Ectodermal cell (in vitro differentiated cells): ENCODE data around the gene HNRNPLL.

Source experiments
- H3K27ac ChIP-seq: 2 replicates; pipeline ENCODE4 v1.7.0; 2013; ENCODE audit warnings: mild to moderate bottlenecking, low read depth, low read length; ENCODE audit not compliant: insufficient read depth, poor library complexity, severe bottlenecking
- H3K27me3 ChIP-seq: 2 replicates; pipeline ENCODE4 v1.7.0; 2013; ENCODE audit warnings: mild to moderate bottlenecking, low read length; ENCODE audit not compliant: insufficient read depth, control insufficient read depth, poor library complexity, severe bottlenecking
- H3K36me3 ChIP-seq: one replicate; pipeline ENCODE4 v1.7.0; 2013; ENCODE audit warnings: low read length; ENCODE audit not compliant: control insufficient read depth, insufficient read depth
- H3K4me1 ChIP-seq: one replicate; pipeline ENCODE4 v1.7.0; 2013; ENCODE audit warnings: low read length; ENCODE audit not compliant: control insufficient read depth, insufficient read depth
- H3K4me3 ChIP-seq: 2 replicates; pipeline ENCODE4 v1.7.0; 2013; ENCODE audit warnings: low read depth, low read length, control low read depth; ENCODE audit not compliant: insufficient read depth
- H3K9me3 ChIP-seq: 2 replicates; pipeline ENCODE4 v1.7.0; 2013; ENCODE audit warnings: mild to moderate bottlenecking, low read length, moderate library complexity; ENCODE audit not compliant: control insufficient read depth
- WGBS, 2 experiments: methylation state at CpG; one replicate each; pipeline ENCODE4 v1.1.7; 2013; ENCODE audit warnings: missing lambda C conversion rate in 2 of 2; 5-methylcytosine and 5-hydroxymethylcytosine counted together

Gene HNRNPLL

GRCh38 chr2:38533757-38534545 is 68.8 kb downstream of the HNRNPLL start:
- Histone ChIP-seq H3K36me3 (no peaks in the 10 kb centered on the region), H3K27ac (no peak overlapping the region), H3K4me1 (no peaks in the 10 kb centered on the region), H3K4me3 (no peak overlapping the region), H3K27me3 (peaks cover 13% of the 10 kb centered on the region), H3K9me3 (no peaks in the 10 kb centered on the region)
- 79 to 88% methylated on average over 10 of the region's 10 CpGs for WGBS, 2 experiments

GRCh38 chr2:38533180-38533579 is 69.5 kb downstream of the HNRNPLL start:
- peaks cover 13% of the 10 kb centered on the region for H3K27me3 ChIP-seq
- no peak overlapping the region for H3K27ac ChIP-seq
- no peaks in the 10 kb centered on the region for H3K4me1 ChIP-seq
- H3K4me3 ChIP-seq, result no peak overlapping the region
- 91 to 93% methylated on average over 9 of the region's 9 CpGs for WGBS, 2 experiments
- no peaks in the 10 kb centered on the region for H3K36me3 ChIP-seq
- H3K9me3 ChIP-seq, result no peaks in the 10 kb centered on the region

- H3K9me3 ChIP-seq, result no peaks in the 10 kb centered on the region
- no peaks in the 10 kb centered on the region for H3K36me3 ChIP-seq
- H3K4me1 ChIP-seq, result no peaks in the 10 kb centered on the region
- WGBS, 2 experiments, result 82 to 91% methylated on average over 2 of the region's 2 CpGs
- H3K27me3 ChIP-seq, result peaks cover 14% of the 10 kb centered on the region
- no peak overlapping the region for H3K27ac ChIP-seq
- no peak overlapping the region for H3K4me3 ChIP-seq
Measured at GRCh38 chr2:38532366-38532765, 70.4 kb downstream of the HNRNPLL start.

GRCh38 chr2:38529208-38529607 is 73.5 kb downstream of the HNRNPLL start:
- H3K9me3 ChIP-seq, result no peaks in the 10 kb centered on the region
- 88 to 91% methylated on average over 14 of the region's 14 CpGs for WGBS, 2 experiments

DNA sequence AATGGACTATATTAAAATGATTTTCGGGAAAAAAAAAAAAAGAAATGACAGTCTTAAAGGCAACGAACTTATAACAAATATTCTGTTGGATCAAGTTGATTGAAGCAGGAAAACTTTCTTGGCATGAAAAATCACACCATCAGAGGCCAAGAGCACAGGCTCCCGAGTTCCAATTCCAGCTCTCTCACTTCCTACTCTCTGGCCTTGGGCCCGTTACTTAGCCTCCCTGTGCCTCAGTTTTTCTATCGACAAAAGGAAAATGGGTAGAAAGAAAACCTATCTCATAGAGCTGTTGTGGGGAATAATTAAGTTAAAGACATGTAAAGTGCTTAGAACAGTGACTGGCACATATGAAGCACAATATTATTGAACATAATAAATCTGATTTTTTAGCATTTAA is 74.2 kb downstream of the HNRNPLL start:
- 80 to 85% methylated on average over 5 of the region's 5 CpGs for WGBS, 2 experiments
- Histone ChIP-seq H3K9me3 (no peaks in the 10 kb centered on the region), H3K4me3 (no peak overlapping the region), H3K27me3 (peaks cover 3% of the 10 kb centered on the region), H3K36me3 (no peaks in the 10 kb centered on the region), H3K27ac (no peak overlapping the region), H3K4me1 (no peaks in the 10 kb centered on the region)

More at GRCh38 chr2:38529208-38529607, 73.5 kb downstream of the HNRNPLL start:
- Histone ChIP-seq H3K4me1 (no peaks in the 10 kb centered on the region), H3K4me3 (no peak overlapping the region), H3K27ac (no peak overlapping the region), H3K36me3 (no peaks in the 10 kb centered on the region), H3K27me3 (peaks cover 3% of the 10 kb centered on the region)

DNA sequence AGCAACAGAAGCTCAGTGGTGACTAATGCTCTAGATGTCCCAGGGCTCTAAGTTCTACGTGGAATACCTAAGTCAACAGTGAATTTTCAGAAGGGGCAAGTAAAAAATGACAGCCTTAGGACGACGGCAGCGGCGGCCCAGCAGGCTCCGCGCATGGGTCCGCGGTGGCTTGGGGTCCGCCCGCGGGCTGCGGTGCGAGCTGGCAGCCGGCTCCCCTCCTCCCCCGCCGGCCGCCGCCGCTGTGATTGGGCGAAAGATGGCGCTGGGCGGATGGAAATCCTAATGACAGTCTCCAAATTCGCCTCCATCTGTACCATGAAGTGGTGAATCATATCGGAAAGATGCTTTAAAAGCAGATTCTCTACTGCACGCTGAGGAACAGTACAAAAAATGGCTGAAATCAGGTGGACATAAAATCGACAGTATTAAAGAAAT is 74.7 kb downstream of the HNRNPLL start:
- Histone ChIP-seq H3K4me3 (peak overlapping the region; percentile 19), H3K27me3 (peaks cover 3% of the 10 kb centered on the region), H3K36me3 (no peaks in the 10 kb centered on the region), H3K27ac (no peak overlapping the region), H3K4me1 (no peaks in the 10 kb centered on the region), H3K9me3 (no peaks in the 10 kb centered on the region)
- WGBS, 2 experiments, result 2 to 4% methylated on average over 27 of the region's 27 CpGs

DNA sequence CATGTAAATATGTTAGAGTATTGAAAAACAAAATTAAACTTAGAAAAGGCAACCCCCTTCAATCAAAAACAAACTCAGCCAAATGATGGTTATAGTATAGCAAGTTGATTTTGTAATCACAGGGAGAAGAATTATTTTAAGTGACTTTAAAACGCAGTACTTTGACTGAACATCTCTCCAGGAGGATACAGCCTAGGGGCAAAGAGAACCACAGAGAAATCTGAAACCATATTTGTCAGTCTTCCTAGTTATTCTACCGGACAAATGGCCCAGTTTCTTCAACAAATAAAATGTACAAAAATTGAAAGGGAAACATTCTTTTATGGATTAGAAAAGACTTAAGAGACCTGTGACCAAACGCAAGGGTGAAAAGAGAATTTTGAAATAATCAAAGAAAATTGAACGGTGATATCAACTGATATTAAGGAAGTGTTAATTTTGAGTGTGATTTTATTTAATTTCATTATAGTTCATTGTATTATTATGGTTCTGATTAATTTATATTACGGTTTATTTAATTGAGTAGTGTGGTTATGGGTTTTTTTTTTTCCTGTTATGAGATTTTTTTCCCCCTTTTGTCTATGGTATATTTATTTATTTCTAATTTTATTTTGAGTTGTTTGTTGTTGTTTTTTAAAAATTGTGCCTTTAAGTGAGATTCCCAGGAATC is 75.3 kb downstream of the HNRNPLL start:
- 84 to 94% methylated on average over 4 of the region's 5 CpGs for WGBS, 2 experiments
- H3K27ac ChIP-seq, result no peak overlapping the region
- peak overlapping the region; percentile 19 for H3K4me3 ChIP-seq
- no peaks in the 10 kb centered on the region for H3K36me3 ChIP-seq
- no peaks in the 10 kb centered on the region for H3K4me1 ChIP-seq
- H3K27me3 ChIP-seq, result peaks cover 3% of the 10 kb centered on the region
- no peaks in the 10 kb centered on the region for H3K9me3 ChIP-seq

DNA sequence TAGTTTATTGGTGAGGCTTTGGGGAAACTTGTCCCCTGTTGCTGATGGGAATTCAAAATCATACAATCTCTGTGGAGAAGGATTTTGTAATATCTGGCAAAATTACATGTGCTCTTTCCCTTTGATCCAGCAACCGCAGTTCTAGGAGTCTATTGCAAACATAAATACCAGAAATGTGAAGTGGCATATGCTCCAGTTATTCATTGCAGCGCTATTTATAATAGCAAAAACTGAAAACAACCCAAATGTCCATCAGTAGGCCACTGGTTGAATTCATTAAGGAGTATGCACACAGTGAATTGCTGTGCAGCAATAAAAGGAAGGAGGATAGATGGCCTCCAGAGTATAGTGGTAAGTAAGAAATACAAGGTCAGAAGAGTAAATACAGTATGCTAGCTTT is 76.5 kb downstream of the HNRNPLL start:
- Histone ChIP-seq H3K4me3 (no peak overlapping the region), H3K4me1 (no peaks in the 10 kb centered on the region), H3K36me3 (no peaks in the 10 kb centered on the region), H3K27me3 (peaks cover 3% of the 10 kb centered on the region), H3K9me3 (no peaks in the 10 kb centered on the region), H3K27ac (no peak overlapping the region)
- 98 to 100% methylated on average over 2 of the region's 2 CpGs for WGBS, 2 experiments

- no peaks in the 10 kb centered on the region for H3K9me3 ChIP-seq
- no peaks in the 10 kb centered on the region for H3K4me1 ChIP-seq
- no peak overlapping the region for H3K4me3 ChIP-seq
- H3K27me3 ChIP-seq, result peaks cover 3% of the 10 kb centered on the region
- 81% methylated on average over 3 of the region's 3 CpGs for WGBS, 2 experiments
- no peaks in the 10 kb centered on the region for H3K36me3 ChIP-seq
- no peak overlapping the region for H3K27ac ChIP-seq
Measured at GRCh38 chr2:38524580-38524979, 78.1 kb downstream of the HNRNPLL start.

DNA sequence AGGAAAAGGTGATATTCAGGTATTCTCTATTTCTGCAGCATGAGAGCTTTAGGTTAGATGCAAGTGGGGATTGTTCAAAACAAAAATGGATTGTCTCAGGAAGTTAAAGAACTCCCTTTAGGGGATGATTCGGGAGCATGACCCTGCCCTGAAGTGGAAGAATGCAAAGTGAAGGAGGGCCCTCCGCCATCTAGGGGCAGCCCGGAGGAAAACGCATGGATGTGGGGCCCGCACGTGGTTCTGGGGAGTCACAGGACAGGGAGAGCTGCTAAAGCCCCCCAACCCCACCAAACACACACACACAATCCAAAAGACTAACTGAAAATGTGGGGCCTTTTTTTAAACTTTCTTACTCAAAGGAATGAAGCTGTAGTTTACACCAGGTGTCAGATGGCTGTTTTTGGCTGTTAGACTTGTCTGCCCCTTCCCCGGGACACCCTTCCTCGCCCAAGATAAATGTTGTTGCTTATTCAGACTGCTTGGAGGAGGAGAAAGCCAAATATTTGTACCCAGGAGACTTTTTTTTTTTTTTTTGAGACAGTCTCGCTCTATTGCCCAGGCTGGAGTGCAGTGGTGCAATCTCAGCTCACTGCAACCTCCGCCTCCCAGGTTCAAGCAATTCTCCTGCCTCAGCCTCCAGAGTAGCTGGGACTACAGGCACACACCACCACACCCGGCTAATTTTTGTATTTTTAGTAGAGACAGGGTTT is 78.8 kb downstream of the HNRNPLL start:
- Histone ChIP-seq H3K27ac (no peak overlapping the region), H3K9me3 (no peaks in the 10 kb centered on the region), H3K4me3 (no peak overlapping the region), H3K36me3 (no peaks in the 10 kb centered on the region), H3K4me1 (no peaks in the 10 kb centered on the region), H3K27me3 (peaks cover 3% of the 10 kb centered on the region)
- 61 to 67% methylated on average over 11 of the region's 11 CpGs for WGBS, 2 experiments
